IMR-90 (cell line): ENCODE data around the gene ERICH6.

Experiments used
- CTCF ChIP-seq: conservative IDR thresholded peaks from 2 replicates; pipeline ENCODE4 v1.5.1; 2012; ENCODE audit warnings: mild to moderate bottlenecking, low read depth, low read length, improper control_type of control experiment
- FOS ChIP-seq: fragments of 150-350 bp; IDR thresholded peaks from 2 replicates; pipeline ENCODE4 v1.6.1; 2016; ENCODE audit warnings: low read depth, low read length
- MXI1 ChIP-seq: IDR thresholded peaks from 2 replicates; pipeline ENCODE4 v1.6.1; 2012; ENCODE audit warnings: low read depth, mild to moderate bottlenecking, low read length, moderate library complexity, borderline replicate concordance
- NFE2L2 ChIP-seq: fragments of 150-350 bp; IDR thresholded peaks from 2 replicates; pipeline ENCODE4 v1.6.1; 2016; ENCODE audit warnings: low read depth, mild to moderate bottlenecking, low read length
- POLR2A ChIP-seq: IDR thresholded peaks from 2 replicates; pipeline ENCODE4 v1.6.1; 2012; ENCODE audit warnings: mild to moderate bottlenecking, low read depth, low read length
- RAD21 ChIP-seq: IDR thresholded peaks from 2 replicates; pipeline ENCODE4 v1.6.1; 2012; ENCODE audit warnings: low read length, improper control_type of control experiment
- RCOR1 ChIP-seq: IDR thresholded peaks from 2 replicates; pipeline ENCODE4 v1.6.1; 2012; ENCODE audit warnings: mild to moderate bottlenecking, low read length, improper control_type of control experiment; ENCODE audit not compliant: insufficient replicate concordance
- USF2 ChIP-seq: fragments of 150-350 bp; IDR thresholded peaks from 2 replicates; pipeline ENCODE4 v1.6.1; 2017; ENCODE audit warnings: mild to moderate bottlenecking, antibody characterized with exemption, low read length, low read depth

GRCh38 chr3:150742141-150742523, 38.4 kb upstream of the ERICH6 start:
- TF ChIP-seq POLR2A, result no peak
- TF ChIP-seq RCOR1, result no peak
- no peak for TF ChIP-seq CTCF
- no peak for TF ChIP-seq FOS
- no peak for TF ChIP-seq USF2
- TF ChIP-seq NFE2L2, result no peak
- TF ChIP-seq MXI1, result no peak
- TF ChIP-seq RAD21, result no peak
